DND-41 (cell line): Measurements from ENCODE around the gene RNF213.

Experiments used
- ATAC-seq: fragments of 200-7000 bp; cut with Tn5 transposase; 3 replicates; pipeline ENCODE4 v1.9.1; 2021; ENCODE audit warnings: low read depth; ENCODE audit not compliant: insufficient read depth
- DNase-seq: peaks from one replicate; pipeline ENCODE4 v3.0.0-alpha.2; 2020
- H2AFZ ChIP-seq: 2 replicates; pipeline ENCODE4 v1.6.0; 2012; ENCODE audit warnings: low read depth, low read length
- H3K27ac ChIP-seq: 2 replicates; pipeline ENCODE4 v1.5.1; 2012; ENCODE audit warnings: low read length, inconsistent platforms
- H3K27me3 ChIP-seq: fragments of 200-600 bp; sonication (generic); 2 replicates; pipeline ENCODE4 v1.6.0; 2012; ENCODE audit warnings: low read length, mild to moderate bottlenecking, inconsistent platforms; ENCODE audit not compliant: insufficient read depth, poor library complexity
- H3K36me3 ChIP-seq: 2 replicates; pipeline ENCODE4 v1.5.1; 2012; ENCODE audit warnings: low read length, inconsistent platforms; ENCODE audit not compliant: insufficient read depth
- H3K4me1 ChIP-seq: 2 replicates; pipeline ENCODE4 v1.5.1; 2012; ENCODE audit warnings: mild to moderate bottlenecking, low read length; ENCODE audit not compliant: insufficient read depth
- H3K4me2 ChIP-seq: 2 replicates; pipeline ENCODE4 v1.6.0; 2012; ENCODE audit warnings: mild to moderate bottlenecking, moderate library complexity, low read length, inconsistent platforms; ENCODE audit not compliant: insufficient read depth
- H3K4me3 ChIP-seq, 2 experiments: fragments of 200-600 bp in 1 of 2; shearing (Covaris generic) in 1 of 2; 2 replicates each; pipeline ENCODE4 v1.5.1; 2012 to 2016; ENCODE audit warnings: inconsistent platforms in 2 of 2, low read length in 2 of 2, mild to moderate bottlenecking in 2 of 2, low read depth in 1 of 2, moderate library complexity in 1 of 2
- H3K79me2 ChIP-seq: 2 replicates; pipeline ENCODE4 v1.6.0; 2012; ENCODE audit warnings: low read length, inconsistent platforms; ENCODE audit not compliant: insufficient read depth
- H3K9ac ChIP-seq: 2 replicates; pipeline ENCODE4 v1.6.0; 2012; ENCODE audit warnings: low read depth, mild to moderate bottlenecking, inconsistent platforms, low read length, moderate library complexity
- H3K9me3 ChIP-seq: 2 replicates; pipeline ENCODE4 v1.5.1; 2012; ENCODE audit warnings: low read length, moderate library complexity, mild to moderate bottlenecking, inconsistent platforms; ENCODE audit not compliant: insufficient read depth, severe bottlenecking
- H4K20me1 ChIP-seq: 2 replicates; pipeline ENCODE4 v1.6.0; 2012; ENCODE audit warnings: low read length; ENCODE audit not compliant: insufficient read depth
- CTCF ChIP-seq: IDR thresholded peaks from 2 replicates; pipeline ENCODE4 v1.5.1; 2012; ENCODE audit warnings: borderline replicate concordance, low read length, moderate library complexity, mild to moderate bottlenecking; ENCODE audit not compliant: poor library complexity, severe bottlenecking; ENCODE audit errors: extremely low read depth
- EZH2 ChIP-seq: IDR thresholded peaks from 3 replicates; pipeline ENCODE4 v1.6.1; 2012; ENCODE audit warnings: borderline replicate concordance, low read depth, mild to moderate bottlenecking, moderate library complexity, low read length, inconsistent platforms; ENCODE audit not compliant: severe bottlenecking

The RNF213 gene

GRCh38 chr17:80212962-80213642 is 47.5 kb upstream of the RNF213 start:
- Histone ChIP-seq H3K36me3 (no peaks in the 10 kb centered on the region), H4K20me1 (peaks cover 19% of the 10 kb centered on the region), H2AFZ (no peak overlapping the region), H3K79me2 (no peaks in the 10 kb centered on the region), H3K4me3 (no peak overlapping the region), H3K27ac (no peak overlapping the region), H3K4me2 (no peak overlapping the region), H3K4me1 (0 out of 2 replicates have a peak, but pooled peaks cover under 1% of the 10 kb centered on the region), H3K27me3 (no peaks in the 10 kb centered on the region), H3K9ac (no peak overlapping the region), H3K9me3 (no peaks in the 10 kb centered on the region)
- no peak for TF ChIP-seq EZH2
- no peak for TF ChIP-seq CTCF
- no peak for DNase-seq
- ATAC-seq: no peak

GRCh38 chr17:80213643-80213975 is 47.0 kb upstream of the RNF213 start:
- ATAC-seq: no peak
- H3K36me3 ChIP-seq: no peaks in the 10 kb centered on the region
- TF ChIP-seq EZH2: no peak
- TF ChIP-seq CTCF: no peak
- peaks cover 5% of the 10 kb centered on the region for H3K4me1 ChIP-seq
- H3K27me3 ChIP-seq: no peaks in the 10 kb centered on the region
- H3K4me3 ChIP-seq: no peak overlapping the region
- H2AFZ ChIP-seq: no peak overlapping the region
- H3K4me2 ChIP-seq: no peak overlapping the region
- no peaks in the 10 kb centered on the region for H3K79me2 ChIP-seq
- peaks cover 22% of the 10 kb centered on the region for H4K20me1 ChIP-seq
- no peaks in the 10 kb centered on the region for H3K9me3 ChIP-seq
- no peak overlapping the region for H3K9ac ChIP-seq
- no peak for DNase-seq
- no peak overlapping the region for H3K27ac ChIP-seq

GRCh38 chr17:80214012-80214877 is 46.4 kb upstream of the RNF213 start:
- no peak overlapping the region for H3K9ac ChIP-seq
- H2AFZ ChIP-seq: no peak overlapping the region
- no peak overlapping the region for H3K4me2 ChIP-seq
- H3K79me2 ChIP-seq: no peaks in the 10 kb centered on the region
- peaks cover 11% of the 10 kb centered on the region for H3K4me1 ChIP-seq
- no peak overlapping the region for H3K4me3 ChIP-seq
- no peak for TF ChIP-seq EZH2
- TF ChIP-seq CTCF: no peak
- no peaks in the 10 kb centered on the region for H3K9me3 ChIP-seq
- H4K20me1 ChIP-seq: peaks cover 24% of the 10 kb centered on the region
- DNase-seq (no peak), ATAC-seq (no peak)
- no peaks in the 10 kb centered on the region for H3K36me3 ChIP-seq
- no peak overlapping the region for H3K27ac ChIP-seq
- H3K27me3 ChIP-seq: no peaks in the 10 kb centered on the region
